HG03565 (cell line): ENCODE measurements around the gene DLGAP5.

Experiments used
- ATAC-seq: cut with Tn5 transposase; IDR thresholded peaks from one replicate; pipeline ENCODE4 v1.9.1; 2021; ENCODE audit warnings: mild to moderate bottlenecking, moderate library complexity; ENCODE audit not compliant: unreplicated experiment

Gene DLGAP5

GRCh38 chr14:55131370-55132137 is 59.8 kb downstream of the DLGAP5 start:
- ATAC-seq = no peak

DNA sequence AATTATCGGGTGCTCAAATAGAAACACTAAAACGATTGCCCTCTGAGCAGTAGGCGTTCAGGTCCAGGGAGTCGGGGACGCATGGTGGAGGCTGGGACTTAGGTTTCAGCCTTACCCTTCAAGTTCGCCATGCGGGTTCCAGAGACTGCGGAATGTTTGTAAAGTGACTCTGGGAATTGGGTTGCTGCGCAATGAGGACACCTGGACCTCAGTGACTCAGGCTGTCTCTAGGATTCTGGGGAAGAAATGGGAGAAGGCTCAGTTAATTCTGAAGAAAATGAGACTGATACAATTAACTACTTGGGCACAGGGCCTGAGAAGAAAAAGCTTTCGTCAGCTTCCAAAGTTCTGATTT is 61.2 kb downstream of the DLGAP5 start:
- no peak for ATAC-seq

DNA sequence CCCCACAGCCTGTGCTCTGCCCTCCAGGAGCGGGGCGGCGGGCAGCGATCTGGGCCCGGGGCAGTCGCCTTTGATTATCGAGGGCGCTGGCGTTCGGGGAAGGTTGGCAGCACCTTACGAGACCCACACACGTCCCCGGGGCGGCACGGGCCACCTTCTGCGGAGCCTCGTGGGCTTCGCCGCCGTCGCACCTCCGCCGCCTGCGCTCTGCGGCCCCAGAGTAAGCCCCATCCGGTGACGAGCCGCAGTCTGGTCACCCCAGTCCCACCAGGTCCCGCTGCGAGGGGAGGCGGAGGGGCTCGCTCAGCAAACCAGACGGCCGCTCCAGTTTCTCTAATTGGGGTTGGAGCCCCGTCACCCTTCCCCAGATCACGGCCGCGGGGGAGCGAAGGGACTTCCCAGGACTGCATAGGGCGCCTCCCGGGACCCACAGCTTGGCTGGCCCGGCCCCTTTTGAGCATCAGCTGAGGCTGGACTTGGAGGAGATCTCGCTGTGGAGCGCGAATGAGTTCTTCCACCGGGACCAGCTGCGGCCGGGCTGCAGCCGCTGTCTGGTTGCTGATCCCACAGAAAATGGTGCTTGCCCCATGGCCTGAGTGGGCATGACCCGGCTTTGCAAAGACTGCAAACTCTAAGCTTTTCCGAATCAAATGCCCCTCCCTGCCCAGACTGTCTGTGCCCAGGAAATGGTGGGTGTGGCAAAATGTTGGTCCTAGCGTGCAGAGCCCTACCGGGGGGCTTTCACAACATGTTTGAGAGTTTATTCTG is 61.8 kb downstream of the DLGAP5 start:
- peak; percentile 28 for ATAC-seq

GRCh38 chr14:55129086-55129427 is 62.3 kb downstream of the DLGAP5 start, which contains the start of gene LGALS3:
LGALS3 (plus strand) TSS chr14:55129252; CDS start chr14:55137374, 8,122 bp downstream.
- ATAC-seq = peak; percentile 52

DNA sequence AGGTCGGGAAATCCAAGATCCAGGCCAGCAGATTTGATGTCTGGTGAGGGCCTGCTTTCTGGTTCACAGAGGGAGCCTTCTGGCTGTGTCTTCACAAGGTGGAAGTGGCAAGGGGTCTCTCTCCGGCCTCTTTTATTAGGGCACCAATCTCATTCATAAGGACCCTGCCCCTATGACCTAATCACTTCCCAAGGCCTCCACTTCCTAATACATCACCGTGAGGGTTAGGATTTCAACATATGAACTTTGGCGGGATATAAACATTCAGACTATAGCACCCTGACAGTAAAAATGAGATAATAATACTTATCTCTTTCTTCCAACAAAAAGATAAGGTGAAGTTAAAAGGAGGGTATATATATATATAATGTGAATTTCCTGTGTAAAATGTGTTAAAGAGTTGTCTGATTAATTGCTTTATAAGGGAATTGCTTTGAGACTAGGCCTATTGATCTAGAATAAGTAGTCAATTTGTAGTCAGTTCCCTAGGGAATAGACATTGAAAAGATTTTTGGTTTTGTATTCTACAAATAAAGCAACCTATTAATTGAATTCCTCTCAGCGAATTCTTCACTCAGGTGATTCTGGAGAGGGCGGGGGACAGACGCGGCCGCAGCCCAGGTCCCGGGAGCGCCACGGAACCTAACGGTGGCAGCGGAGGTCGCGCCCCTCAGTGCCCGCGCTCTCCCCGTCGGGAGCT is 62.8 kb downstream of the DLGAP5 start:
- no peak for ATAC-seq

- ATAC-seq = no peak
Observed at GRCh38 chr14:55127460-55127951, 63.9 kb downstream of the DLGAP5 start.

DNA sequence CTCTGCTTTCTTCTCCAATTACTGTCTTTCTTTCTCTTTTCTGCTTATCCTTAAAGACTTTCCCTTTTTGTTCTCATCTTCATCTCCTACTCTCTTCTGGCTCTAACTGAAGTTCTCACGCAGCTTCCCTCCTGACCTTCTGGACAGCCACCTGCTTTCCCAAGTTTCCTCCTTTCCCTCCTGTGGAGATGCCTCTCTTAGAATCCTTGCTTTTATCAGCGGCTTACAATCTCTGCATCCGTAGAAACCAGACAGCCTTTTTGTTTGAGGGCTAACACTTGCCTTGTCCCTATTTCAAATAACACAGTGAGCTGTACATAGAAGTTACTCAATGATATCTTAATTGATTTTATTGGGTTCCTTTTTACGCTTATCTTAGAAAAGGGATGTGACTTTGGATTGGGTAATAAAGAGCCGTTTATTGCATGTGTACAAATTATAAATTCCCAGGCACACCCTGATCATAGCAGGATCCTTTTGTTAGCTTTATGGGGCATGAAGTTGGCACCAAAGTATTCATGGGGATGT is 64.4 kb downstream of the DLGAP5 start:
- no peak for ATAC-seq

DNA sequence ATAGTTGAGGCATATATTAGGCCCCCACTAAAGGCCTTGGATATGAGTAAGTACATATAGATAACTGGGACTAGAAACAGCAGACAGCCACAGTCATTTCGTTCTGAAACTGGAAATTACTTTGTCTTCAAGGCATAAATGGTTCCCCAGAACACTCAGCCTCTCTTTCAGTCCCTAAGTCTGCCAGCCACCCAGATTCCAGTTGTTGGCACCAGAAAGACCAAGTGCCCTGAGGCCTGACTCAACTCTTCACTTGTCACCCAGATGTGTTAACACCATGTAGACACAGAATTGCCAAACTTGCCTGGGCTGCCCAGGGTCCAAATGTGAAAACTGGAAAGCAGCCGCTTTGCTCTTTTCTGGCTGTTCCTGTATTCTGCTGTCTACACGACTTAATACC is 65.4 kb downstream of the DLGAP5 start:
- ATAC-seq = no peak

- no peak for ATAC-seq
Observed at GRCh38 chr14:55125403-55125802, 66.0 kb downstream of the DLGAP5 start.

- ATAC-seq = no peak
Observed at GRCh38 chr14:55124774-55125386, 66.5 kb downstream of the DLGAP5 start.

DNA sequence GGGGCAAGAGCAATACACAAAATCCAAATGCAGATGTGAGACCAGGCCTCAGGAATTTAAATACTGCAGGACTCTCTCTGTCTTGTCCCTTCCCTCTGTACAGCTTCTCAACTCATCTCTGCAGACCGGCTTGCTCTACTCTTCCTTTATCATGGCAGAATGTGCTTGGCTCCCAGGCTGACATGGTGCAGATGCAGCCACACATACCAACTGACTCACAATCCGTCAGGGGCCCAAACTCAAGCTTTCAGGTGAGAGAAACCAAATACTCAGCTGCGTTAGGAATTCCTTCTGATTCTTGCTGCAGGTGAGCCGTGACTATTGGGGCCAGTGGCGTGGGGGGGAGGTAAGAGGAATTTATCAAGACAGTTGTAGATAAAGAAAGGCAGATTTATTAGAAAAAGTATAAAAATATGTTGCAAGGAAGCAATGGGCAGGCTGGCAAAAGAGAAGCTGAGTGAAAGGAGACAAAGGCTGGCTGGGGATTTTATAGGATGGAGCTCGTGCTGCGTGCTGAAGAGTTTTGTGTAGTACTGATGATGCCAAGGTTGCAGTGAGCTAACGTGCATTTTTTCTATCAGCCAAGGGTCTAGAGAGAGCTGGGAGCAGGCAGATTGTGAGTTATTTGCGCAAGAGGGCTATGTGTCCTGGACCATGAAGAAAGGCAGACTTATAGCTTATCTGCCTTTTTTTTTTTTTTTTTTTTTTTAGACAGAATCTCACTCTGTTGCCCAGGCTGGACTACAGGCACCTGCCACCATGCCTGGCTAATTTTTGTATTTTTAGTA is 67.3 kb downstream of the DLGAP5 start:
- no peak for ATAC-seq

DNA sequence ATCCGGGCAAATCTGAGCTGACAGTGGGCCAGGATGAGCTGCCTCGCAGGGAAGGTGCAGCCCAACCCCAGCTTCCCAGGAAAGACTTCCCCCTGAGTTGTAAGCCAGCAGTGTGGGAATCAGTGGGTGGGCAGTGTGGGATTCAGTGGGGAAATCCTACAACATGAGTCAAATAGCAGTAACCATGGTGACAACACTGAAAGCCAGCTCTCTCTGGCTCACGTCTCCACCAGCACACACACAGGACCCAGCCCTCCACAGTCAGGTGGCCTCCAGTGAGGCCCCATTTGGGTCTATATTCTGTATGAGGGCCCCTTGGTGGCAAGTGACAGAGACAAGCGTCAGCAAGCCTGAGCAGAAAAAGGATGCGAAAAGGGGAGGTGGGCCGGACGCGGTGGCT is 68.3 kb downstream of the DLGAP5 start:
- no peak for ATAC-seq

DNA sequence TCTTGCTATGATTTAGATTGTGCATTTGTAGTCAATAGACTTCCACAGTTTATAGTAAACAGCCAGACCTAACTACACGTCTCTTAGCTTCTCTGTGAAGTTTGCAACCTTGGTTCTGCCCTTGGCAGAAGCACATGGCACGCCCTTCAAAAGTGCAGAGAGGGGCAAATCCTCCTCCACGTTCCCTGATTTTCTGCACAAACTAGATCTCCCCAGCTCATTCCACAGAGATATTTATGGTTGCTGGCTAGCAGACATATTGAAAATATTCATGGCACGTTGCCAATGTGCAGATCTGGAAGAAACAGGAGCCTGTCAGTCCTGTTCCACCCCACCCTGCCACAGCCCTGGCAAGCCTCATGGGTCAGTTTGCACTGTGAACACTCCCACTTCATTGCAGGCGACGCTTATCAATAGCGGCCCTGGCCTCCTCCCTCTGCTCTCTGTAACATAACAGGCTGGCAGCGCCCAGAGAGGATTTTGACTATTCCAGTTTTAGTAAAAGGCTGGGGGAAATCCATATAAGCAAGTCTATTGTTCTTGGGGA is 68.9 kb downstream of the DLGAP5 start:
- ATAC-seq = no peak

- no peak for ATAC-seq
Observed at GRCh38 chr14:55121628-55122439, 69.6 kb downstream of the DLGAP5 start.

GRCh38 chr14:55120571-55121495 is 70.6 kb downstream of the DLGAP5 start:
- ATAC-seq = no peak

DNA sequence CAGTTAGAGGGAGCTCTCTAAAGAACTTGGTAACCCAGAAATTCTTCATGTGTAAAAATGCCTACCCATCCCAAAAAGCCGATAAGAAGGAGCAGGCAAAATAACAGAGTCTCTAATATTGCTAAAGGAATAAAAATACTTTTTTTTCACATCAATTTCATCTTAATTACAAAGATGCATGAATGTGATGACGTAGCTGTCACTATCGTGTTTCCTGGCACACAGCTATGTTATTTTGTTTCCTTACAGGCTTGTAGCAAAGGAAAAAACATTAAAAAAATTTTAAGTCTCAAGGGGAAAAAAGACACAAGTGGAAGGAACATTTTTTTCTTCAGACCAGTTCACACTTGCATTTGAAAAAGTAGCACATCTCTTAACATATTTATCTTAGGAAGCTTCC is 72.6 kb downstream of the DLGAP5 start:
- no peak for ATAC-seq

DNA sequence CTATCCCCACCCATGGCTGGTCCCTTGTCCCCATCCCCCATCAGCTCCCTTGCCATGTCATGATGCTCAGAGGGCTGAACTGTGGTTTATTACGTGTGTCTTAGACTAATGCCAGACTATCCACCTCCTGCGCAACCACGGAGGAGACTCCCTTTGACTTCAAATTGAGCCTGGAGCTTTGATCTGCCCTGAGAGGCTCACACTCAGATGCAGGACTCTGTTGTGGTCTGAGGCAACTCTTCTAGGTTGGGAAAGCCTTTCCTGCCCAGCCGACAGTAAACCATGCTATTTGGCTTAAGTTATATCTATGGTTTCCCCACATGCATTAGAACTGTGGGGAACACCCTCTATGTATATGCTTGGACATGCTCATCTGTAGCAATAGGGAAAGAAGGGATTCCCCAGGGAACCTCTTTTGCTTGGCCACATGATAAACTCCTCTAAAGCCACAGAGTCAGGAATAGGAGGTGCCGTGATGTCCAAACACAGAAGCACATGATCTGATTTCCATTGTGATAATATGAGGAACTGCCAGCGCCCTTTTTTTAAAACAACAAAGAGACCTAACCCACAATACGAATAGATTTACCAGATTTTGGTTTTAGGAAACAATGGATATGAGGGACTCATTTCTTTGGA is 73.5 kb downstream of the DLGAP5 start:
- ATAC-seq = no peak
